Posterior cingulate gyrus (tissue), 11 donors: ENCODE results near the gene RHBDL1.
"Not testable (repeated sequence)": the region's sequence is repeated elsewhere in the genome, so short reads cannot be mapped to it uniquely, and the experiment has no call there.

Source experiments
- DNase-seq, 10 donors: peaks; one replicate each; pipeline versions ENCODE4 v3.0.0 to v3.0.0-alpha.2; 2020 to 2021; ENCODE audit warnings: mixed read lengths in 3 of 10
- intact Hi-C: fragments of 100-400 bp; cut with DNase I; formaldehyde crosslinking; loops from one replicate; pipeline ENCODE4 v1.15.1; 2023

The RHBDL1 gene

GRCh38 chr16:700684-701584 is 25.5 kb downstream of the RHBDL1 start:
- no peak for DNase-seq

GRCh38 chr16:702341-702740 is 26.9 kb downstream of the RHBDL1 start:
- no peak for DNase-seq
- intact Hi-C loops, result no loop called here

More at GRCh38 chr16:700684-701584, 25.5 kb downstream of the RHBDL1 start:
- intact Hi-C loops, result no loop called here

DNA sequence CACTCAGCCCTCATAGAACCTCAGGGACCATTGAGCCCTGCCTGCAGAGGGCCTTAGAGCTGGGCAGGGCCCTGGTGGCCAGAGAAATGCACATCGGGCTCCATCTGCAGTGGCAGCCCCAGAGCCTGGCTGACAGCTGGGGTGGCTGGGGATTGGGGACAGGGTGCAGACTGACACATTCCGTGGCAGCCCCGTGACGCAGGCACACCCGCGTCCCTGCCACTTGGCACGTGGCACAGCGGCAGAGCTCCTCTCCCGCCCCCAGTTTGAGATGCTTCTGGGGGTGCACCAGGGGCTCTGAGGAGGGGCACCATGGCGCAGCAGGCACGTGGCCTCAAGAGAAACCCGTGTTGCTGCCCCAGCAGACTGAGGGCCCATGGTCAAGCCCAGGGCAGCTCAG is 27.9 kb downstream of the RHBDL1 start:
- peak in 4 of 10 donors; percentile 53 to 92 (median 83) for DNase-seq
- intact Hi-C loops, result no loop called here

- DNase-seq, result no peak
- intact Hi-C loops, result no loop called here
Measured at GRCh38 chr16:704047-704446, 28.6 kb downstream of the RHBDL1 start.

DNA sequence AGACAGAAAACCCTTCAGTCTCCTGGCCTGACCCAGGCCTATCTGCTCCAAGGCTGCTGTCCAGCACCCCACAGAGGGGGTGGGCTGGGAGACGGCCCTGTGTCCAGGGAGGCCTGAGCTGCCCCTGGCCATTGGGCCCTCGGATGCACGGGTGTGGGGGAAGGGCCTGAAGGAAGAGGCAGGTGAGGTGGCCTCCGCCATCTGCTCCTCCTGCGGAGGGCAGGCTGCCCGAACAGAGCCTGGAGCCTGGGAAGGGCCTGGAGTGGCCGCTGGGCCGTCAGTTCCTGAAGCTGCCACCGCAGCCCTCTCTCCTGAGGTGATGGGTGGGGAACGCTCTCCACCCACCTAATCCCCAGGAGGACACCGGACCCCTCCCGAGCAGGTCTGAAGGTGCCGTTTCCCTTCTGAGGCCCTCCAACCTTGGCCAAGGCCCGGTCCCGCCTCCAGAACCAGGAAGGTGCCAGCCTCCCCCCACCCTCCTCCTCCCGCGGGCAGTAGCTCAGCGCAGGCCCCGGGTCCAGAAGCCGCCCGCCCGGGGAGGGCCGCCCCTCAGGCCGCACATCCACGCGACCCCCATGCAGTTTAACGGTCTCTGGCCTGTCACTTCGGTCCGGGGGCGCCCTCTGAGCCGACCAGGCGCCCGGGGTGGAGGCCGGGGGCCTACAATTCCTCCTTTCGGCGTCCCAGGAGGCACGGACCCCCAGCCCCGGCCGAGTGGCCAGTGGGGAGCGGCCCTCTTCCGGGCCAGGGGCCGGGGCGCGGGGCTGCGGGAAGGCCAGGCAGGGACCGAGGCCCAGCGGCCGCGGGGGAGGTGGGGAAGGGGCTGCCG is 29.3 kb downstream of the RHBDL1 start:
- DNase-seq, result no peak
- intact Hi-C loops, result no loop called here

DNA sequence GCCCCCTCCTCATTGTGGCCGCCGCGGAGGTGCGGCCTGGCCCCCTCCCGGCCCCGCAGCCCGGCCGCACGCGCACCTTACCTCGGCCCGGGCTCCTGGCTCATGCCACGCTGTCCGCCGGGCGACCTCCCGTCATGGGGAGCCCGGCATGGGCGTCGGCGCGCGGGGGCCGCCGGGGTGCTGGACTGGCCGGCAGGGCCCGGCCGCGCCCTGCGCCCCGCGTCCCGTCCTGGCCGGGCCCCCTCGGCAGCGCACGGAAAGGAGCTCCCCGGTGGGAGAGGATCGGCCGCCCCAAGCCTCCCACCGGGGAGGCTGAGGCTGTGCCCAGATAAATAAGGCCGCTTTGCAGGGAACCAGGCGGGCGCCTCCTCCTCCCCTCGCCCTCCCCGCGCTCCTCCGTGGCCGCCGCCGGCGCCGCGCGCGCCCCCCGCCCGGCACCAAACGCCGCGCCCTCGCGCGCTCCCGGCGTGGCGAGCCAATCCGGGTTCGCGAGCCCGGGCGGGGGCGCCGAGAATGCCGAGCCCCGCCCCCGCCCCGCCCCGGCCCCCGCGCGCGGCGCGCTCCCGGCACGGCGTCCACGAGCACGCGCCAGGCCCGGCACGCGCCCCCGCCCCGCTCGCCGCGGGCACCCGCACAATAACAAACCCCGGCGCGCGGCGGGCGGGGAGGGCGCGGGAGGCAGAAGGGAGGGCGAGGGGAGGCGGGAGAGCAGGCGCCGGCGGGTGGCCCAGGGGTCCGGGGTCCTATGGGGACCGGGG is 30.1 kb downstream of the RHBDL1 start, which contains the start of gene FBXL16:
Gene FBXL16, minus strand, starts transcription at position 371 of the 758 bp plus-strand sequence. CDS start 8,396 bp downstream, outside the sequence.
- intact Hi-C loops, result no loop called here
- DNase-seq, result peak in 8 of 10 donors; percentile 64 to 96 (median 75)

- DNase-seq, result no peak
Measured at GRCh38 chr16:706189-707061, 31.0 kb downstream of the RHBDL1 start.

DNA sequence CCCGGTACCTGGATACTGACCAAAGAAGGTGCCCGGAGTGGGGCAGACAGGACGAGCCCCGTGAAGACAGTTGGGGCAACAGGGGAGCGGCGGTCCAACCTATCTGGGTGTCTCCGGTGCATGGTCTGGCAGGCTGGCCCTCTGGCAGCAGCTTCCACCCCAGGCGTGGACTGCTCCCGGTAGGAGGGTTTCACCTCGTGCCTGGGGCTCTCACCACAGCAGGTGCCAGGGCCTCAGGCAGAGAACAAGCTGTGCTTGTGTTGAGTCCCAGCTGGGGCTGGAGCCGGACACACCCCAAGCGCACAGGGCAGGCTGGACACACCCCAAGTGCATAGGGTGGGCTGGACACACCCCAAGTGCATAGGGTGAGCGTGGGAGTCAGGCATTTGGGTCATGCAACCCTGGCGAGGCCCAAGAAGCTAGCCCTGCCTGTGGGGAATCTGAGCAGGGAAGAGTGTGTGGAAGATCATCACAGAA is 31.6 kb downstream of the RHBDL1 start:
- no peak for DNase-seq
- intact Hi-C loops, result no loop called here

More at GRCh38 chr16:706189-707061, 31.0 kb downstream of the RHBDL1 start:
- intact Hi-C loops, result no loop called here

DNA sequence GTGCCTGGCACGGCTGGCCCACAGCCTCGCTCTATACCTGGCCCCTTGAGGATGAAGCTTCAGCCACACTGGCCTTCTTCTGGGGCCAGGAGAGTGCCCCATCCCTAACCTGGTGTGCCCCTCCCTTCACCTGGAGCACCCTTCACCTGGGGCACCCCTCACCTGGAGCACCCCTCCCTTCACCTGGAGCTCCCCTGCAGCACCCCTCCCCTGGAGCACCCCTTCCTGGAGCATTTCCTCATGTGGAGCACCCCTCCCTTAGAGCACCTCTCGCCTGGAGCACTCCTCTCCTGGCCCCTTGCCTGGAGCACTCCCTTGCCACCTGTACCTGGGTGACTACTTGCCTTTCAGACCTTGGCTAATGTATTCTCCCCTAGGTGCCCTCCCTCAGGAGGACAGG is 32.5 kb downstream of the RHBDL1 start:
- intact Hi-C loops, result no loop called here
- DNase-seq, result no peak

DNA sequence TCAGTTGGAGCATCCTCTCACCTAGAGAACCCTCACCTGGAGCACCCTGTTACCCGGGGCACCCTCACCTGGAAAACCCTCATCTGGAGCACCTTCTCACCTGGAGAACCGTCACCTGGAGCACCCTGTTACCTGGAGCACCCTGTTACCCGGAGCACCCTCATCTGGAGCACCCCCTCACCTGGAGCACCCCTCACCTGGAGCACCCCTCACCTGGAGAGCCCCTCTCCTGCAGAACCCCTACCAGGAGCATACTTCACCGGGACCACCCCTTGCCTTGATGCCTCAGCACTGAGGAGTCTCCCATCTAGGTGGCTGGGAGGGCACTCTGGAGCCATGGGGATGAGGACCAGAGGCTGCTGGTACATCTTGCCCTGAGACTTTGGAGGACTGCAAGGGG is 33.5 kb downstream of the RHBDL1 start:
- DNase-seq, result no peak
- intact Hi-C loops, result no loop called here

DNA sequence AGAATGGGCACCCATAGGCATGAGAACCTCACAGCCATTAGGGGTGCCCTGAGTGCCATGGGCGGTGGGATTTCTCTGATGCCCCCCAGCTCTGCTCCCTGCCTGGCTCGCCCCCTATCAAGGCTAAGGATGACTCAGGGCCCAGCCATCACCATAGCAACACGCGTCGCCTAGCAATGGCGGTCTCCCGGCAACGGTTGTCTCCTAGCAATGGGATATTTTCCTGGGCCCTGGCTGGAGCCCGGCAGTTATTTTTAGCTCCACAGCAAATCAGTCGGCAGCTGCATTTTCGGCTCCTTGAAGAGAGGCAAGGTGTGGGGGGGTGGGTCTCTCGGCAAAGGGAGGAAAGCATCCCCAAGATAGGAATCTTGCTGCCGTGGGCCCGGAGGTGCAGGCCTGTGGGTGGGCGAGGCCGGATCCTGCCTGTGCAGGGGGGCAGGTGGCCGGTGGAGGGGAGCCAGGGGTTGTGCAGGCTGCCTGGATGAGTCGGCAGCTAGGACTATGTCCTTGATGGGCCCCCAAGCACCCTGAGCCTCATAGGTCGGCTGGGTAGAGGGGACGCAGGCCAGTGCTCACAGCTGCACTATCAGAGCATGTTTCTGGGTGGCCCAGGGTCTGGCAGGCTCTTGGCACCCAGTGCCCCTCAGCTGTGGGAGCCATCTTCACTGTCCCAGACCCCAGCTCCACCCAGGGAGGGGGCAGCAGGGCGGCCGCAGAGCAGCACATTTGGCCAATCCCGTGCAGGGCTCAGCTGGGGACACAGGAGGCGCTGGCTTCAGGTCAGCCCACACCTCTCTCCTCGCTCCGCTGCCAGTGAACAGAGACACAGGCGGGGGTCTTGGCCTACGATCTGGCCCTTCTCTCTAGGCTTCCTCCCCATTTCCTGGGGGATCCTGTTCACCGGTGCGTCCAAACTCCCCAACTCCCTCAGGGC is 34.4 kb downstream of the RHBDL1 start:
- intact Hi-C loops, result loop anchor here (2.0 kb wide), 3 partner anchors 31 to 393 kb away; partner anchors contain the start of gene CIAO3
- DNase-seq, result peak; percentile 77 to 99 (median 95)

DNA sequence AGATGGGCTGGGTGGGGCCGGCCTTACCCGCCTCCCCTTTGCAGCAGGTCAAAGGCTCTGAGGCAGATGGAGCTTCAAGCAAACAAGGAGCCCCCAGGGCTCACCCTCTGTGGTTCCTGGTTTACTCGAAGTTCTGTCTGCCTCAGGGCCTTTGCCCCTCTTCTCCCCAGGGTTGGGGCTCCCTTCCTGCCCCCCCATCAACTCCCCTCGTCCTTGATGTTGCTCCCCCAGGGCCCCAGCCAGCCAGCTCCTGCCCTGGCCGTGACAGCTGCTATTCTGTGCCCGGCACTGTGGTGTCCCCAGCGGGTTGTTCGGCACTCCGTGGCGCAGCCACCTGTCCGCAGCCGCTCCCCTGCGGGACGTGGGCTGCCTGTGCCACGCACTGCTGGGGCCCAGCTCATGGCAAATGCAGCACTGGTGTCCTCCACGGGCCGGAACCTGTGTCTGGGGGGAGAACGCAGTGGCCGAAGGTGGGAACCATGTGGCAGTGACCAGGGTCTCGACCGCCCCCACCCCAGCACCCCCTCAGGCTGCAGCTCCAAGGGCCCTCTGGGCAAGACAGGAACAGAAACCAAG is 35.1 kb downstream of the RHBDL1 start:
- intact Hi-C loops, result loop anchor here (2.0 kb wide), 3 partner anchors 30 to 392 kb away; partner anchors contain the start of gene CIAO3

DNA sequence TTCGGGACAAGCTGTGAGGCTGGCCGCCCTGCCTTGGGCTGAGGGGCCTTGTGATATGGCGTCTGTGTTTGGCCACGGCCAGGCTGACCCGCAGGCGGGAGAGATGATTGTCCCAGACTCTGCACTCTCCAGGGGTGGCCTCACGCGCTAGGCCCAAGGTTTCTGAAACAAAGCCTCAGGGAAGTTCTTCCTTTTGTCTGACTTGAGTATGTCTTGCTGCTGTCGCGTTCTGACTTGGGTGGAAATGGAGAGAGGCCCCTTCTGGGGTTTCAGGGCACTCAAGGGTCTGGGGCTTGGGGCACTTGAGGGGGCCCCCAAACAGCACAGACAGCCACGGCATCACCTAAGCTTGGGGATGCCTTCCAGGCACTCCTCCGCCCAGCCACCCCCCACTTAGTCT is 35.6 kb downstream of the RHBDL1 start:
- intact Hi-C loops, result loop anchor here (2.0 kb wide), 3 partner anchors 30 to 392 kb away; partner anchors contain the start of gene CIAO3
- DNase-seq, result no peak

More for the DNA sequence above, 35.1 kb downstream of the RHBDL1 start:
- DNase-seq, result no peak

- intact Hi-C loops, result loop anchor here (2.0 kb wide), 3 partner anchors 29 to 391 kb away; partner anchors contain the start of gene CIAO3
- DNase-seq, result peak in 9 of 10 donors; percentile 73 to 97 (median 85)
Measured at GRCh38 chr16:711548-712320, 36.3 kb downstream of the RHBDL1 start.

DNA sequence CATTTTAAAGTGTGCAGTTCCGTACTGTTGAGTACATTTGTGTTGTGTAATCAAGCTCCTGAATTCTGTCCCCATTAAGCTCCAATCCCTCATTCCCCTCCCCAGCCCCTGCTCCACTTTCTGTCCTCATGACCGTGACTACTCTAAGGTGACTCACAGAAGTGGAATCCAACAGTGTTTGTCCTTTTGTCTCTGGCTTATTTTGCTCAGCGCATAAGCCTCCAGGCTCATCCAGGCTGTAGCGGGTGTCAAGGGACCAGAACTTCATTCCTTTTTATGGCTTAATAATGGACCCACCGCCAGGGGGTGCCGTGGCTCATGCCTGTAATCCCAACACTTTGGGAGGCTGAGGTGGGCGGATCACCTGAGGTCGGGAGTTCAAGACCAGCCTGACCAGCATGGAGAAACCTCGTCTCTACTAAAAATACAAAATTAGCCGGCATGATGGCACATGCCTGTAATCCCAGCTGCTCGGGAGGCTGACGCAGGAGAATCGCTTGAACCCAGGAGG is 37.3 kb downstream of the RHBDL1 start:
- intact Hi-C loops, DNase-seq: not testable (repeated sequence)

DNA sequence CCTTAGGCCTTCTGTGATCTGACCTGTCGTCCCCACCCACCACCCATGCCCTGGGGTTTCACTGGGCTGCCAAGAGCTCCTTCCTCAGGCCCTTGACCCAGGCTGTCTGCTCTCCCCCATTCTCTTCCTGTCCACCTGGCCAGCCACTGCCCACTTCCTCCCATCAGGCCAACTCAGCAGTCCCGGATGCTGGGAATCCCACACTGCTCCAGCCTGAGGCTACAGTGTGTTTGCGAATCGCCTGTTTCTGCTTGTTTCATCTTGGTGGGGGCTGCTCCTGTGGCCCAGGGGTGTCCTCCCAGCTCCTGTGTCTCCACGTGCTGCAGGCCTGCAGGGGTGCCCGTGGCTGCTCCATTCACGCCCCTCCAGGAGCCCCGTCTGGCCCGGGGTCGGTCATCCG is 38.6 kb downstream of the RHBDL1 start:
- intact Hi-C loops, result no loop called here
- no peak for DNase-seq
